ENCODE results near the gene SIRT2. TPM values are rescaled to one million over a fixed set of nuclear protein-coding genes. Genes with fewer than 3 reads are reported as not detected.

Gene SIRT2
- total RNA-seq, 1 donor from 2014 or later, result 10.9 TPM

- Histone ChIP-seq H3K4me3 (no peak overlapping the region), H3K79me2 (ENCODE audit: low read depth) (peaks cover 24% of the 10 kb centered on the region), H3K9me3 (ENCODE audit: low read depth) (no peaks in the 10 kb centered on the region), H3K27ac (no peak overlapping the region), H3K4me1 (no peaks in the 10 kb centered on the region), H2AFZ (replicated peaks) (no peak overlapping the region), H3K36me3 (no peaks in the 10 kb centered on the region), H4K20me1 (ENCODE audit: low read depth) (no peaks in the 10 kb centered on the region), H3F3A (ENCODE audit: low read depth) (no peaks in the 10 kb centered on the region), H3K4me2 (no peak overlapping the region), H3K27me3 (no peaks in the 10 kb centered on the region), H3K9ac (no peak overlapping the region)
- Mint-ChIP-seq H3K4me1 (no peaks in the 10 kb centered on the region), H3K9me3 (no peaks in the 10 kb centered on the region), H3K4me3 (no peak overlapping the region), H3K27ac (no peak overlapping the region), H3K27me3 (ENCODE audit: insufficient read depth, low read depth) (no peaks in the 10 kb centered on the region), H3K36me3 (peaks cover 12% of the 10 kb centered on the region)
- TF ChIP-seq EZH2 (IDR thresholded peaks at IDR 0.05) (no peak), EZH2phosphoT487 (IDR thresholded peaks at IDR 0.05) (no peak), CTCF (IDR thresholded peaks at IDR 0.05) (no peak)
- DNase-seq (ENCODE audit: low spot score), result no peak
Measured at GRCh38 chr19:38924388-38924787, 25.0 kb upstream of the SIRT2 start.

GRCh38 chr19:38922482-38922881 lies 23.1 kb upstream of the SIRT2 start:
- H3K9me3 Mint-ChIP-seq, result no peaks in the 10 kb centered on the region
- H3K36me3 Mint-ChIP-seq, result peaks cover 12% of the 10 kb centered on the region

GRCh38 chr19:38921420-38922274 lies 22.2 kb upstream of the SIRT2 start:
- no peaks in the 10 kb centered on the region for H3K4me1 ChIP-seq
- no peak overlapping the region for H3K4me2 ChIP-seq
- Mint-ChIP-seq H3K4me3 (no peak overlapping the region), H3K36me3 (peaks cover 12% of the 10 kb centered on the region), H3K4me1 (no peaks in the 10 kb centered on the region), H3K9me3 (no peaks in the 10 kb centered on the region), H3K27ac (no peak overlapping the region), H3K27me3 (ENCODE audit: insufficient read depth, low read depth) (no peaks in the 10 kb centered on the region)
- no peaks in the 10 kb centered on the region for H3K27me3 ChIP-seq
- H3F3A ChIP-seq (ENCODE audit: low read depth), result no peaks in the 10 kb centered on the region
- no peak for DNase-seq (ENCODE audit: low spot score)
- no peaks in the 10 kb centered on the region for H4K20me1 ChIP-seq (ENCODE audit: low read depth)
- no peak overlapping the region for H3K4me3 ChIP-seq
- H3K79me2 ChIP-seq (ENCODE audit: low read depth), result no peaks in the 10 kb centered on the region
- H3K36me3 ChIP-seq, result no peaks in the 10 kb centered on the region
- H2AFZ ChIP-seq (replicated peaks), result no peak overlapping the region
- TF ChIP-seq CTCF (IDR thresholded peaks at IDR 0.05), result no peak
- no peak overlapping the region for H3K9ac ChIP-seq
- H3K27ac ChIP-seq, result no peak overlapping the region
- H3K9me3 ChIP-seq (ENCODE audit: low read depth), result no peaks in the 10 kb centered on the region

More at GRCh38 chr19:38922482-38922881, 23.1 kb upstream of the SIRT2 start:
- TF ChIP-seq EZH2 (IDR thresholded peaks at IDR 0.05) (no peak), CTCF (IDR thresholded peaks at IDR 0.05) (no peak), EZH2phosphoT487 (IDR thresholded peaks at IDR 0.05) (no peak)
- no peaks in the 10 kb centered on the region for H3K27me3 ChIP-seq
- Mint-ChIP-seq H3K27ac (no peak overlapping the region), H3K4me1 (no peaks in the 10 kb centered on the region), H3K4me3 (no peak overlapping the region), H3K27me3 (ENCODE audit: insufficient read depth, low read depth) (no peaks in the 10 kb centered on the region)
- H3K9ac ChIP-seq, result no peak overlapping the region
- H3K79me2 ChIP-seq (ENCODE audit: low read depth), result peaks cover 5% of the 10 kb centered on the region
- H3K4me2 ChIP-seq, result no peak overlapping the region
- H3K4me1 ChIP-seq, result no peaks in the 10 kb centered on the region
- no peak overlapping the region for H2AFZ ChIP-seq (replicated peaks)
- H3K9me3 ChIP-seq (ENCODE audit: low read depth), result no peaks in the 10 kb centered on the region
- no peak for DNase-seq (ENCODE audit: low spot score)
- no peak overlapping the region for H3K4me3 ChIP-seq
- H3K27ac ChIP-seq, result no peak overlapping the region
- no peaks in the 10 kb centered on the region for H3K36me3 ChIP-seq
- no peaks in the 10 kb centered on the region for H3F3A ChIP-seq (ENCODE audit: low read depth)
- H4K20me1 ChIP-seq (ENCODE audit: low read depth), result no peaks in the 10 kb centered on the region

Data from neural progenitor cell (in vitro differentiated cells).